Measurements from ENCODE around the gene CCL23. TPM values are rescaled to one million over a fixed set of nuclear protein-coding genes. Genes with fewer than 3 reads are reported as not detected.
"Not testable (repeated sequence)": the region's sequence is repeated elsewhere in the genome, so short reads cannot be mapped to it uniquely, and the experiment has no call there.

CCL23 gene, protein sequence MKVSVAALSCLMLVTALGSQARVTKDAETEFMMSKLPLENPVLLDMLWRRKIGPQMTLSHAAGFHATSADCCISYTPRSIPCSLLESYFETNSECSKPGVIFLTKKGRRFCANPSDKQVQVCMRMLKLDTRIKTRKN
- total RNA-seq: not detected

DNA sequence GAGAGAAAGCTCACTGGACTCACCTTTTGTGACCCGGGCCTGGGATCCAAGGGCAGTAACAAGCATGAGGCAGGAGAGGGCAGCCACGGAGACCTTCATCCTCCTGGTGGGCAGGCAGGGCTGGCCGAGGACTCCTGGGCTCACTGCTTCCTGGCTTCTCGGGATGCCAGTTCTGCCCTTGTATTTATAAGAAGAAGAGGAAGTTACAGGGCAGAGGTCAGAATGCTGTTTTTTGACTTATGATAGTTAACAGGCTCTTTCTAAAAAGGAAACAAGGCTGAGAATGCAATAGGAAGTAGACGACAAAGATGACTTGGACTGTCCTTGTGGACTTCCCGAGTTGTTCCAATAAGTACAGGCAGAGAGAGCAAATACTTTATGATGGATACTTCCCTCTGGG lies at the start of gene CCL23:
Gene CCL23 (minus strand): TSS at position 174 of the 400 bp plus-strand sequence. CDS start 75 bp downstream, at position 99.
- no peak for DNase-seq

DNA sequence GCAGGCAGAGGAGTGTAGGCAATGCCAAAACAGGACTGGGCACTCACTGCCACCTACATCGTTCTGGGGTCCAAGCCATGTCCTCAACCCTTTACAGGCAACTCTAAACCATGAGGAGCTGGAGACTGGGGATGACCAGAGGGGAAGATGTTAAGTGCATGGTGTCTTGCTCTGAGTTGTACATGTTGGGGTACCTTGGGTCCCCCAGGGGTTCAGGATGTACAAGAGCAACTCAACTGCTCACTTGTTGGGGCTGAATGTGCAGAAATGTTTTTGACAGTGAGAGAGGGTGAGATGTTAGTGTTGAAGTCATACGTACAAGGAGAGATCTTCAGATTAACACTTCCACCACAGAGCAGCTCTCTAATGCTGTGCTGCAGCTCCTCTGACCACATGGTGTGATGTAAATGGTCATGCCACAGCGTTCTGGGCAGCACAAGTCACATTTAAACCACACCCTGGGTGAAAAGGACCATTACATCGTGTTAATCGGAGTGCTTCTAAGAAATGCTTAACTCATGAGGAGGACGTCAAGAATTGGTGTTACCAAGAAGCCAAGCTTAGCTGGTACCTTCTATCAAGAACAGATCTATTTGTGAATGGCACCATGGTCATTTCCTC lies 48.7 kb upstream of the CCL23 start:
- no peak for DNase-seq

DNA sequence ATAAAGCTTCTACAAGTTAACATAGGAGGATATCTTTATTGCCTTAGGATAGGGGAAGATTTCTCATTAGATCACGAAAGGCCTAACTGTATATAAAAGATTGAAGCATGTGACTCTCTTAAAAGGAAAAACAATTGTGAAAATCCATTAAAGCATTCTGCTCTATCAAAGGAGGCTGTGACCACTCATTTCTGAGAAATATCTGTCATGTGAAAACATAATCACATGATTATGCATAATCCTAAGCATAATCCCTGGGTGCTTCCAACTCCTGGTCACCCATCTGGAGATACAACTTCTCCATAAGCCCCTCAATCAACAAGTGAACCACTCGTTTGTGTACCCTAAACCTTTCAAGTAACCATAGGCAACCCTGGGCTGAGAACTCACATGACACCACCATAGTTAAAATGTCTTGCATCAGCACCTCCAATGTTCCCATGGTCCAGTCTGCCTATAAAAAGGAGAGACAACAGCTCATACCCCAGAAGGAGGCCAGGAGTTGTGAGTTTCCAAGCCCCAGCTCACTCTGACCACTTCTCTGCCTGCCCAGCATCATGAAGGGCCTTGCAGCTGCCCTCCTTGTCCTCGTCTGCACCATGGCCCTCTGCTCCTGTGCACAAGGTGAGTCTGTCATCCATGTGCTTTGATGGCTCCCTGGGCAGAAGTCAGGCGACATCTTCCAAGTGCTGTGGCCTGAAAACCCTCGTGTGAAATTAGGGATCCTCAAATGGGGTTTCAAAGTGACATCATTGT lies 46.2 kb upstream of the CCL23 start, which contains the start of gene CCL18:
Gene CCL18 (plus strand): TSS at position 487 of the 756 bp plus-strand sequence. CDS start 71 bp downstream, at position 558.
- DNase-seq: no peak

DNA sequence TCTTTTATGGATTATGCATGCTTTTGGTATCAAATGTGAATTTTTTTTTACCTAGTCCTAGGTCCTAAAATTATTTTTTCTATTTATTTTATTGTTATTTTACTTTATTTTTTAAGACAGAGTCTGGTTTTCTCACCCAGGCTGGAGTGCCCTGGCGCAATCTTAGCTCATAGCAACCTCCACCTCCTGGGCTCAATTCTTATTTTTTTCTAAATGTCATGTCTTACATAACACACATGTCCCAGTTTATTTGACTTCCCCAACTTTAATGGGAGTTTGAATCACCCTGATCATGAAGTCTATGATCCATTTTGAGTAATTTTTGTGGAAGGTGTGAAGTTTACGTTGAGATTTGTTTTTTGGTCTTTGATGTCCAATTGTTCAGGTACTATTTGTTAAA lies 43.0 kb upstream of the CCL23 start:
- DNase-seq: no peak

DNA sequence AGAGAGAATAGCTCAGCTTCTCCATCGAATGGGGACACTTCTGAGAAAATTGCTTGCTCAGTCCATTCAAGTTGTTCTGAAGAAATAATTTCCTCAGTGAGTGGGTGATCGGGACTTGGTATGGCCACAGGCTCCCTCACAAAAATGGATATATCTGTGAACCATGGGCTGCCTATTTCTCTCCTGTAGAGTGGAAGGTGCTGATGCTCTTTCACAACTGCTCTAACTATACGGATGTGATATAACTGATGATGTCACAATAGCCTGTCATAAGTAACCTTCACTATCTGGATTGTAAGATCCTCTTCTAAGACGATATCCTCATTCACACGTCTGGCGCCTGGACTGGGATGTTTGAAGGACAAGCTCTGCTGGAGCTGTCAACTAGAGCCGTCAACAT lies 41.6 kb upstream of the CCL23 start:
- no peak for DNase-seq

DNA sequence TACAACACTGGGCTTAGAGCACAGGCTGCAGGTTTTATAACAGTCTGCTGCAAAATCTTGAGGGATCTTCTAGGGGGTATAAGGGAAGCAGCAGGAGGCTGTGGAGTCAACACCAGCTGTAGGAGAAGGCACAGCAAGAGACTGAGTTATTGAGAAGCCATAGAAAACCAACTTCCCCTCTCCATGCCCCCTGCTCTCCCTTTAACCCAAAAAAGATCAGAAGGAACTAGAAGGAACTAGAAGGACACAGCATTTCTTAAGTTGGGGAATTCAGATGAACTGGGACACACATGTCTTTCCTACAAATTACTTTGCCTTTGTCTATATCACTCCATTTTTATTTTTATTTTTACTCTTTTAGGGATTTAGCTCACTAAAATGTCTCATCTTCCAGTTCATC lies 40.1 kb upstream of the CCL23 start:
- DNase-seq: no peak

DNA sequence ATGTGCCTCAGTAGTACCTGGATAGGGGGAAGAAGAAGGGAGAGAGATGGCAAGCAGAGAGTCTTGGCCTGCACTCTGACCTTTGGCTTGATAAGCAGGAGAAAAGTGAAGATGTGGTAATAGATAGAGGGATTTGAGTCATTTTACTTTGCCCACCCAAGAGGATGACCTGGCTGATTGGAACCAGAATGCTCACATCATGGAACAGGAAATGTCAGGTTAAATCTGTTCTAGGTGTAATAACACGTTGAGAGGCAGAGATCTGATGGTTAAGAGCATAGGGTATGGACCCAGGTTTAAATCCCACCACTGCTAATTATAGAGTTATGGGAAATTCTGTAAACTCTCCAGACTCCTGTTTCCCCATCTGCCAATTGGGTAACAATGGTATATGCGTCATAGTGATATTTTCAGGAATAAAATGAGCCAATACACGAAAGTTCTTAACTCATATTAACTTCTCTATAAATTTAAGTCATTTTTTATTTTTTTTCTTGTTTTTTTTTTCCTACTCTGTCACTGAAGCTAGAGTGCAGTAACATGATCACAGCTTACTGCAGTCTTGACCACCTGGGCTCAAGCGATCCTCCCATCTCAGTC lies 38.2 kb upstream of the CCL23 start:
- no peak for DNase-seq

DNA sequence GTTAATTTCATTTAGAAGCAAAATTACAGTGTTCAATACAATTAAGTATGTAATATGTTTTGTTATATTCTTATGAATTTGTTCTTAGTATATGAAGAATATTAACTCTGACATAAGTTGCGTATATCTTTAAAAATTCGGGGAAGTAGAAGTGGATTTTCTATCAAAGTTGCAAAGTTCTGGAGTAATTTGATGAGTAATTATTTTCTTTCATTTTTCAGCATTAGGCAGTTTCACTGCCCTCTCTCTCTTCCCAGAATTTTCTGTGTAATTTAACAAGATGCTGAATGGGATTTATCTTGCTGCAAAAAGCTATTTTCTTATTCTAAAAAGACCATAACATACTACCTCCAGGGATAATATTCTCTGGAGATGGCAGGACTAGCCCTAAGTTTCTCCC lies 37.4 kb upstream of the CCL23 start:
- no peak for DNase-seq

DNA sequence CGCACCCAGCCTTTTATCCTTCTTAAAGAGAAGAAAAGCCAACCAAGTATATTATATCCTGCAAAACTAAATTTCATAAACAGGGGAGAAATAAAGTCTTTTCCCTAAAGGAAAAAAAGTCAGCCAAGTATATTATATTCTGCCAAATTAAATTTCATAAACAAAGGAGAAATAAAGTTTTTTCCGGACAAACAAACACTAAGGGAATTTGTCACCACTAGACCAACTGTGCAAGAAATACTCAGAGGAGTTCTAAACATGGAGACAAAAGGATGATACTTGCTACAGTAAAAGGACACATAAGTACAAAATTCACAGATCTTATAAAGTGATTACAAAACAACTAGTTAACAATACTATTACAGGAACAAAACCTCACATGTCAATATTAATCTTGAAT lies 31.9 kb upstream of the CCL23 start:
- DNase-seq: no peak

DNA sequence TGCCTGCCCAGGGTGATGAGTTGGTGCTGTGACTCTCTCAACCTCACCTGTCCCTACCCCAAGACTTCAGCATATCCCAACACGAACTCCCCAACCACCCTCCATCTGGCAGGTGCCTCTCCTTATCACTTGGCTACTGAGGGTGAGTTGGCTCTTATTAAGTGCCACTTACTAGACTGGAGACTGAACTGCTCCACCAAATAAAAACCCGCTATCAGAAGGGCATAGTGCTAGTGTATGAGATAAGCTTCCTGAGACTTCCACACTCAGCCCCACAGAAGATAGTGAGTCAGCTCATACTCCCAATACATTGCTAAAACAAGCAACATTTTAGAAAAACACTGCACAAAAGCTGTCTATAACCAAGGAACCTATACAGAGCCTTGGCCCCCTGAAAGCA lies 30.3 kb upstream of the CCL23 start:
- no peak for DNase-seq

DNA sequence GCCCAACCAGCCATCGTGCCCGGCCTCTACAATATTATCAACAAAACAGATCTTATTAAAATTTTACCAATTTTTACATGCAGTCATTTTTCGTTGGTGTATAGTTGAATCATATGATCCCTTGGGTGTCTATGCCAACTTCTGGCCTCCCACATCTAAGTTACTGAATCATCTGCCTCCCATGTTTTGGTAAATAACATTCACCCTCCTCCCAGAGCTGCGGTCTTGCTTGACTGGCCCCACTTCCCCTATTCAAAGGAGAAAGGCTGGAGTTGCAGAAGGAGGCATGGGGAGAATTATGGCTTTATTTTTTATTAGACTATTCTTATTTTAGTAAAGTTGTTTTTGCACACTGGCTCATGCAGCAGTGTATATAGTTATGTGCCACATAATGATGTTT lies 18.5 kb upstream of the CCL23 start:
- DNase-seq: no peak

DNA sequence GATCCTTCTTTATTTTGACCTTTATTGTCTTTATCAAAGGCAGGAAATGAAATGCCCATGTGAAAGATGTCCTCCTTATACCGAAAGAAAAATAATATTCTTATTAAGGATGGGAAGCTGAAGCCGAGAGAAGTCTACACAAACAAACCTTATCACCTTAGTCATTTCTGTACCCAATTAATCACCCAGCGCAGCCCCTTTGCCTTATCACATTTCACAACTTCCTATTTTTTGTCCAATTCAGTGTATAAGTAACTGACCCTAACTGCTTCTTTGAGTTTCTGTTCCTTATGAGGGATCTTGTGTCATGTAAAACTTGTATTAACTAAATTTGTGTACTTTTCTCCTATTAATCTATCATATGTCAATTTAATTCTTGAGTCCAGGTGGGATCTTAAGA lies 16.4 kb upstream of the CCL23 start:
- no peak for DNase-seq

DNA sequence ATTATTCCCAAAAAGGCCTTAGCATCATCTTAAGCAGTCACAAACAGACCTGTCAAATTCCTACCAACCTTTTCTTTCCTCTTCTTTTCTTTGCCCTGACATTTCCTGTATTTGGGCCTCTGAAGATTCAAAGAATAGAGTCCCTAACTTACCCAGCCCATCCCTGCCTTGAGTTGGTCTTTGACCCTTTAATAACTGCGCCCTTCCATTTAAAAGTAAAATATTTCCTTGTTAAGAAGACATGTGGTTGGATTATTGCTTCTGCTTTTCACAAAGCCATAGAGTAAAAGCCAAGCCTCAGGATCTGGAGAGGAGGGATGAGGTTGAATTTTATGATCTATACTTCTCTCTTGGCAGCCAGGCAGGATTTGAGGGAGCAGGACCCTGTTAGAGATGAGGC lies 13.2 kb upstream of the CCL23 start:
- no peak for DNase-seq

DNA sequence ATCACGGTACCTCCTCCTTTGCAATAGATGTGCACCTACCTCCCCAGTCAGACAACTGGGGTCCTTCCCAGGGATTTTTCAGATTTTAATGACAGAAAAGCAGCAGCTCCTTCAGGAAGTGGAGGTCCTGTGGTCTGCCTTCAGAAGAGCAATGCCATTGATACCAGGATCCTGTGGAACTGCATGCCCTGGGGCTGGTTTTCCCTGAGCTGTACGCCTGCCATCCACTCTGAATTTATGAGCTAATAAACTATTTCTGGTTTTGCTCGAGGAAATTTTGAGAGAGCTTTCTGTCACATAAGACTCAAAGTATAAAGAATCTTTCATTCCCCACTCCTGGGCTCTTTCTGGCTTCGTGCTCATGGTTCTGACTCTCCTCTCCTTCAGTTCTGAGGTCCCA lies 10.0 kb upstream of the CCL23 start:
- DNase-seq: no peak

DNA sequence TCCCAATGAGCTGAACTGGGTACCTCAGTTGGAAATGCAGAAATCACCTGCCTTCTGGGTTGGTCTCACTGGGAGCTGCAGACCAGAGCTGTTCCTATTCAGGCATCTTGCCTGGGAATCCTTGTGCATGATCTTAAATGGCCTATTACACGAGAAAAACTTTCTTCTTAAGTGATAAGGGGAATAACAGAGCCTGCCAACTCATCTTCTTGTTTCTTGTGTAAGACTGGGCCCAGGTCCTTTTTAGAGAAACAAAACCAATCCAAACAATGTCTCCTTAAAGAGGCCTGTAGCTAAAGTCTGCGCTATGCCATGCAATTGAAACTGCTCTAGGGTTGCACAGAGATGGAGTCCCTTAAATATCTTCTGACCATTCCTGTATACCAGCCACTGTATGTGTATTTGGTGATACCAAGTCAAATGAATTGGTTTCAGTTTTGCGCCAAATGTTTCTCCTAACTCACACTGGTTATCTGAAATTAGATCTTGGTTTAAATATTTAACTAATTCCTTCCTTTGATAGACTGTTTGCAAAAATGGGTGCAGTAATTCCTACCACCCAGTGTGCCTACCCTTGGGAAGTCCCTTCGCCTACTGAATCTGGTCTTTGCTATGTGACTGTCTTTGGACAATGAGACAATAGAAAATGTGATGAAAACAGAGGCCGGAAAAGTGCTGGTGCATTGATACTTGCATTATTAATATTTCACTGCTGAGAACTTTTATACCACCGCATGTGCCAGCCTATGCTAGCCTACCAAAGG lies 6.5 kb upstream of the CCL23 start:
- no peak for DNase-seq

DNA sequence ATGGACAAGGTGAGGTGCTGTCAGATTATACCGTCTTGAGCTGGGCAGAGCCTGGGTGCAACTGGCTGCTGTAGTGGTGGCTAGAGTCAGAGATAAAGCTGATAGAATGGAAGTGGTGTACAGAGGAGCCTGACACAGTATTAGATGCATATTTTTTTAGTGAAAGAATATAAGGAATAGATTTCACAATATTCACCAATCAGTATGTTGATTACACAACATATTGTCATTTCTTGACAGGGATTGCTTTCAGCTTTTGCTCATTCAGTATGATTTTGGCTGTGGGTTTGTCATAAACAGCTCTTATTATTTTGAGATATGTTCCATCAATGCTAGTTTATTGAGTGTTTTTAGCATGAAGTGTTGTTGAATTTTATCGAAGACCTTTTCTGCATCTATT lies 1.7 kb upstream of the CCL23 start:
- no peak for DNase-seq

DNA sequence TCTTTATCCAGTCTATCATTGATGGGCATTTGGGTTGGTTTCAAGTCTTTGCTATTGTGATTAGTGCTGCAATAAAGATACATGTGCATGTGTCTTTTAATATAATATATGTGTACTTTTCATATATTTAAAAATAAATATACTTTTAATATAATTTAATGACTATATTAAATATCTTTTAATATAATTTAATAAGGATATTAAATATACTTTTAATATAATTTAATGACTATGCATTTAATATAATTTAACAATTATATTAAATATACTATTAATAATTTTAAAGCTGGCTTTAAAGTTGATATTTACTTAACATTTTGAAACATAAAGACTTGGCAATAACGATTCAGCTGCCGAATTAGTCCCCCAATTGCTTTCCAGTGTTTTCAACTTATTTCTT lies 1.2 kb downstream of the CCL23 start:
- no peak for DNase-seq

DNA sequence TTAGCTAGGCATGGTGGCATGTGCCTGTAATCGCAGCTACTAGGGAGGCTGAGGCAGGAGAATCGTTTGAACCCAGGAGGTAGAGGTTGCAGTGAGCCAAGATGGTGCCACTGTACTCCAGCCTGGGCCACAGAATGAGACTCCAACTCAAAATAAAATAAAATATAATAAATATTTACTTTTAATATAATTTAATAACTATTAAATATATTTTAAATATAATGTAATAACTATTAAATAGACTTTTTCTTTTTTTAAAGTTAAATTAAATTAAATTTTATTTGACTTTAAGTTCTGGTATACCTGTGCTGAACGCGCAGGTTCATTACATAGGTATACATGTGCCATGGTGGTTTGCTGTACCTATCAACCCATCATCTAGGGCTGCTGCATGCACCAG lies 1.9 kb downstream of the CCL23 start:
- DNase-seq: not testable (repeated sequence)

DNA sequence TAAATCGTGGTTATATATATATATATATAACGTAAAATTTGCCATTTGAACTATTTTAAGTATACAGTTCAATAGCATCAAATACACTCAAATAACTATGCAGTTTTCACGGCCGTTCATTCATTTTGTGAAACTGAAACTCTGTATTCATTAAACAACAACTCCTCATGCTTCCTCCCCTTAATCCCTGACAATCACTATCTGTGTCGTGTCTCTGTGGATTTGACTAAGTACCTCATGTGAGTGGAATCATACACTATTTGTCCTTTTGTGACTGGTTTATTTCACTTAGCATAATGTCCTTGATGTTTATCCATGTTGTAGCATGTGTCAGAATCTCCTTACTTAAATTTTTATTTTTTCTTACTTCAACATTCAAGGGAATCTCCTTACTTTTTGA lies 2.8 kb downstream of the CCL23 start:
- no peak for DNase-seq

DNA sequence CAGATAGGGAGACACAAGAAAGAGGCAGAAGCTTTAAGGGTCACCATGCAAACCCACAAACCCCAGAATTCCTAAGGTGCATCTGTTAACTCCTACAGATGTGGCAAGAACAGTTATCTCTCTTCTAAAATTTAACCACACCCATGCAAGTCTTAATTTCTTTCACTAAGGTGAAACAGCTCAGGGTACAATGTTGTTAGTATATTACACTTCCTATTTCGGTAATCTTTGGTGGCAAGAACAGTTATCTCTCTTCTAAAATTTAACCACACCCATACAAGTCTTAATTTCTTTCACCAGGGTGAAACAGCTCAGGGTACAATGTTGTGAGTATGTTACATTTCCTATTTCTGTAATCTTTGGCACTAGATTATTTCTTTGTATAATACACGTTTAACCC lies 6.6 kb downstream of the CCL23 start:
- no peak for DNase-seq

DNA sequence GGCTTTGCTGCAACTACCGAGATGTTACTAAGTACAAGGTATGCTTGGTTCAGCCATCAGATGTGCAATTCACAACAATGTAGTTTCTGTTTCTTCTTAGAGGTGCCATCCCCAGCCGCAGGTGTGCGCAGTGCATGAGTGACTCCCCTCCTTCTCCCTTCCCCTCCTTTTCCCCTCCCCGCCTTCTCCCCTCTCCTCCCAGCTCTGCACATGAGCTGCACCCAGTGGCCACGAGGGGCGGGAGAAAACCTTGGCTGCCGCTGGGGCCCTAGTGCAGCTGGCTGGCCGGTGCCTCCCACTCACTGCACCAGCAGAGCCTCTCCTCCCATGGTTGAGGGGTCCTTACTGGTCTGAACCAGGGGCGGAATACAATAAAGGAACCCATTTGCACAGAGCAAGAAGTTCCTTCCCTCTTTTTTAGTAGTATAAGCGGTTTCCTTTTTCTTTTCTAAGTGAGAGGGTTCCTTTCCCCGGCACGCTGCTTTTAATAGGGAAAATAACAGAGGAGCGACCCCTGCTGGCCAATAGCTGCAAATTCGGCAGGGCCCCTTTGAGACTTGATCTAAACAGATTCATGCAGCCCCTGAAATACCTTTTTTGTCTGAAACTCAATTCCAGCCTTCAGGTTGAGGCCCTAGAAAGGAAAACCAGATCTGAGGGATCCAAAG lies 8.6 kb downstream of the CCL23 start:
- DNase-seq: no peak

DNA sequence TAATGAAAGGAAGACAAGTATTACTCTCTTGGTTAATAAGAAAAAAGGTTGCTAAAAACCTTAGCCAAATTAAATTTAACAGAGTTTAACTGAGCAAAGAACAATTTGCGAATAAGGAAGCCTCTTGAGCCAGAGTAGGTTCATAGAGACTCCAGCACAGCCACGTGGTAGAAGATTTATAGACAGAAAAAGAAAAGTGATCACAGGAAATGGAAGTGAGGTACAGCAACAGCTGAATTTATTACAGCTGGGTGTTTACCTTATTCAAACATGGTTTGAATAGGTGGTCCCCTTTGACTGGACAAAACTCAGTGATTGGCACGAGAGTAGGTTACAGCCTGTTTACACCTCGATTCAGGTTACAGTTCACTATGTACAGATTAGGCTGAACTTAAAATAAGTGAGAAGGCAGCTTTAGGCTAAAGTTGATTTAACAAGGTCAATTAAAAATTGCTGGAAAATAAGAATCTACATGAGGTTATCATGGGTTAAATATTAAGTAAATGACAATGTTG lies 13.1 kb downstream of the CCL23 start:
- DNase-seq: no peak
